HG03575 (cell line): ENCODE results near the gene HNRNPA3.
"Not testable (repeated sequence)": the region's sequence is repeated elsewhere in the genome, so short reads cannot be mapped to it uniquely, and the experiment has no call there.

Source experiments
- ATAC-seq: cut with Tn5 transposase; IDR thresholded peaks from one replicate; pipeline ENCODE4 v1.9.1; 2021; ENCODE audit not compliant: unreplicated experiment, insufficient number of reproducible peaks, low FRiP score; ENCODE audit errors: extremely low read depth

The HNRNPA3 gene

GRCh38 chr2:177212106-177212890, at the start of gene HNRNPA3:
TSS of gene HNRNPA3 (plus strand) at chr2:177212794. CDS start at chr2:177212800, 6 bp downstream.
- peak; percentile 46 for ATAC-seq

GRCh38 chr2:177164131-177164530, 48.5 kb upstream of the HNRNPA3 start:
- ATAC-seq: no peak

- ATAC-seq: no peak
These were observed 48.0 kb upstream of the HNRNPA3 start for GRCh38 chr2:177164584-177165052.

- no peak for ATAC-seq
These were observed 47.5 kb upstream of the HNRNPA3 start for GRCh38 chr2:177165061-177165583.

- no peak for ATAC-seq
These were observed 46.6 kb upstream of the HNRNPA3 start for GRCh38 chr2:177165721-177166711.

GRCh38 chr2:177169810-177170514, 42.6 kb upstream of the HNRNPA3 start:
- no peak for ATAC-seq

- ATAC-seq: no peak
These were observed 41.2 kb upstream of the HNRNPA3 start for GRCh38 chr2:177171418-177171865.

GRCh38 chr2:177172034-177172880, 40.3 kb upstream of the HNRNPA3 start:
- no peak for ATAC-seq

- ATAC-seq: no peak
These were observed 38.1 kb upstream of the HNRNPA3 start for GRCh38 chr2:177174486-177174885.

GRCh38 chr2:177175917-177176668, 36.5 kb upstream of the HNRNPA3 start:
- ATAC-seq: no peak

- ATAC-seq: no peak
These were observed 33.8 kb upstream of the HNRNPA3 start for GRCh38 chr2:177178797-177179196.

GRCh38 chr2:177179227-177179626, 33.4 kb upstream of the HNRNPA3 start:
- ATAC-seq: no peak

- not testable (repeated sequence) for ATAC-seq
These were observed 32.9 kb upstream of the HNRNPA3 start for GRCh38 chr2:177179671-177180070.

GRCh38 chr2:177180269-177181000, 32.2 kb upstream of the HNRNPA3 start:
- no peak for ATAC-seq

GRCh38 chr2:177183860-177184259, 28.7 kb upstream of the HNRNPA3 start:
- ATAC-seq: no peak

GRCh38 chr2:177184606-177185005, 28.0 kb upstream of the HNRNPA3 start:
- no peak for ATAC-seq

GRCh38 chr2:177186038-177186437, 26.6 kb upstream of the HNRNPA3 start:
- ATAC-seq: not testable (repeated sequence)
